ENCODE measurements around the gene KLF1.

DNA sequence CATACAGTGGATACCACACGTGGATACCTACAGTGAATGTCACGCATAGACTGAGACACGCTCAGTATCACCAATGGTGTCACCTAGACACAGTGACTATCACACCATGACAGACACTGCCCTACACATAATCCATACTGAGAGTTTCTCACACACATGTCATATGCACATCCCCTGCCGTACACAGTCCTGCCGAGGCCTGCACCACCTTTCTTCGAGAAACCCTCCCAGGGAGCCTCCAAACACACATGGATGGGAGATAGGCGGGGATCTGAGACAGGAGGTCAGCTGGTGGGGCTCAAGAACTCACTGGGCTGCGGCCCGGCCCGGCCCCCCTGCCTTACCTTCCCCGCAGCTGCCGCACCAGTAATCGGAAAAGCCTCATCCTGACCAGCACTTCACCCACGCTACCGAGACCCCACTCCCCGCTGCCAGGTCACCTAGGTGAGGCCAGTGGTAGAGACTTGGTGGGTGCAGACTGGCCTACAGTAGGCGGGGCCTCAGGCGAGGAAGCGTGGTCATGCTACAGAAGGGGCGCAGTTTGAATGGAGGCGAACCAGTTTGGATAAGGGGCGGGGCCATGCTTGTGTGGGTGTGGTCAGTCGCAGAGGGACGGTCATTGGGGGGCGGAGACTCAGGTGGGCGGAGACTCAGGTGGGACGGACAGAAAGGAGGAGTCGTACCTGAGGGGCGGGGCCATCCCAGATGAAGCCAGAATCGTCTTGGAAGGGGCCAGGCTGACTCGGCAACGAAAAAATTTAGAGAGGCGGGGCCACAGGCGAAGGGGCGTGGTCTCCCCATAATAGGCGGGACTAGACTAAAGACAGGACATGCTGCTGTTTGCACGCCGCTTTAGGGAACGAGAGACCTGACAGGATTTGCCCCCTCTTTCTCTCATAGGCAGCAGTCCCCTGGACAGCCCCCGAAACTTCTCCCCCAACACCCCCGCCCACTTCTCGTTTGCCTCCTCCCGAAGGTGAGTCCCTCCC, 46.6 kb downstream of the KLF1 start:
- no peak for TF ChIP-seq POLR2A (IDR thresholded peaks at IDR 0.05; ENCODE audit: low read length)
- TF ChIP-seq GATA1 (IDR thresholded peaks at IDR 0.05; ENCODE audit: low read depth, low read length) = no peak
